Retinal pigment epithelial cell (primary cell): Measurements from ENCODE around the gene IP6K3.

ENCODE experiments used
- DNase-seq: peaks from one replicate; pipeline ENCODE4 v3.0.0-alpha.2; 2010; ENCODE audit warnings: low read depth
- H3K4me3 ChIP-seq: 2 replicates; pipeline ENCODE4 v1.5.1; 2011; ENCODE audit warnings: mild to moderate bottlenecking, low read length, control low read depth, moderate library complexity
- CTCF ChIP-seq: conservative IDR thresholded peaks from 2 replicates; pipeline ENCODE4 v1.5.1; 2011; ENCODE audit warnings: low read depth, low read length, control low read depth, inconsistent platforms

The IP6K3 gene

GRCh38 chr6:33683051-33683571 lies 63.6 kb downstream of the IP6K3 start:
- no peak for TF ChIP-seq CTCF
- no peak overlapping the region for H3K4me3 ChIP-seq
- DNase-seq: no peak

- H3K4me3 ChIP-seq: no peak overlapping the region
- no peak for TF ChIP-seq CTCF
- DNase-seq: no peak
Observed at GRCh38 chr6:33682341-33682740, 64.4 kb downstream of the IP6K3 start.

GRCh38 chr6:33679761-33680160 lies 66.9 kb downstream of the IP6K3 start:
- TF ChIP-seq CTCF: no peak
- no peak overlapping the region for H3K4me3 ChIP-seq
- DNase-seq: no peak

GRCh38 chr6:33678932-33679490 lies 67.7 kb downstream of the IP6K3 start:
- H3K4me3 ChIP-seq: no peak overlapping the region
- no peak for DNase-seq
- no peak for TF ChIP-seq CTCF

- DNase-seq: no peak
- TF ChIP-seq CTCF: no peak
- no peak overlapping the region for H3K4me3 ChIP-seq
Observed at GRCh38 chr6:33678233-33678931, 68.3 kb downstream of the IP6K3 start.

- TF ChIP-seq CTCF: no peak
- DNase-seq: no peak
- no peak overlapping the region for H3K4me3 ChIP-seq
Observed at GRCh38 chr6:33677689-33678088, 69.0 kb downstream of the IP6K3 start.

- no peak overlapping the region for H3K4me3 ChIP-seq
- no peak for DNase-seq
- no peak for TF ChIP-seq CTCF
Observed at GRCh38 chr6:33677143-33677660, 69.5 kb downstream of the IP6K3 start.
